SH-SY5Y (cell line): ENCODE results near the gene ITGA3.

Experiments
- GATA2 ChIP-seq: IDR thresholded peaks from 2 replicates; pipeline ENCODE4 v1.6.1; 2011; ENCODE audit warnings: mild to moderate bottlenecking, low read depth, low read length
- GATA3 ChIP-seq: IDR thresholded peaks from 2 replicates; pipeline ENCODE4 v1.6.1; 2011; ENCODE audit warnings: low read depth, mild to moderate bottlenecking, low read length, moderate library complexity

GRCh38 chr17:50096758-50097157, 40.8 kb downstream of the ITGA3 start:
- TF ChIP-seq GATA2 (no peak), GATA3 (no peak)
